Central memory CD4-positive, alpha-beta T cell (primary cell): ENCODE results near the gene ZMYND15.

ENCODE experiments used
- DNase-seq: peaks from one replicate; pipeline ENCODE4 v3.0.0; 2022

The ZMYND15 gene

DNA sequence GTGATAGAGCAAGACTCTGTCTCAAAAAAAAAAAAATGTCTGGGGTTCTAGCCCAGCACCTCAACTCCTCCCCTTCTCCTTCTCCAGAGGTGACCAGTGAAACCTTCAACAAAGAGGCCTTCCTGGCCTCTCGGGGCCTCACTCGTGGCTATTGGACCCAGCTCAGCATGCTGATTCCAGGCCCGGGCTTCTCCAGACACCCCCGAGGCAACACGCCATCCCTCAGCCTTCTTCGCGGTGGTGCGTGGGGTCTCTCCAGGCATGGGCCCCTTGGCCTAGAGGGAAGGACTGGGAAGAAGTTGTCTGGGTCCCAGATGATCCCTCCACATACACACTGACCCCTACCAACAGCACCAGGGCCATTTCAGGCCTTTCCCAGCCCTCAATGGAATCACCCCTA lies 3.6 kb downstream of the ZMYND15 start:
- no peak for DNase-seq

DNA sequence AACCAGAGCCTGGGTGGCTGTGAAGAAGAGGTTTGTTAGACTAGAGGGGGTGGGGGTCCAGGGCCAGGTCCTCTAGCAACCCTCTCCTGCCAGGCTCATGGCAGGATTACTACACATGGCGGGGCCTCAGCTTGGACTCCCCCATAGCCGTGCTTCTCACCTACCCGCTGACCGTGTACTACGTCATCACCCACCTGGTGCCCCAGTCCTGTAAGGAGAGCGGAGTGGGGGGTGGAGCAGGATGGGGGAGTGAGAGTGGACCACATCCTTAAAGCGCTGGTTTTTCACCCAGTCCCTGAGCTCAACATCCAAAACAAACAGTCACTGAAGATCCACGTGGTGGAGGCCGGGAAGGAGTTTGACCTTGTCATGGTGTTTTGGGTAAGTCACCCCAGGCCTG lies 4.3 kb downstream of the ZMYND15 start:
- no peak for DNase-seq

DNA sequence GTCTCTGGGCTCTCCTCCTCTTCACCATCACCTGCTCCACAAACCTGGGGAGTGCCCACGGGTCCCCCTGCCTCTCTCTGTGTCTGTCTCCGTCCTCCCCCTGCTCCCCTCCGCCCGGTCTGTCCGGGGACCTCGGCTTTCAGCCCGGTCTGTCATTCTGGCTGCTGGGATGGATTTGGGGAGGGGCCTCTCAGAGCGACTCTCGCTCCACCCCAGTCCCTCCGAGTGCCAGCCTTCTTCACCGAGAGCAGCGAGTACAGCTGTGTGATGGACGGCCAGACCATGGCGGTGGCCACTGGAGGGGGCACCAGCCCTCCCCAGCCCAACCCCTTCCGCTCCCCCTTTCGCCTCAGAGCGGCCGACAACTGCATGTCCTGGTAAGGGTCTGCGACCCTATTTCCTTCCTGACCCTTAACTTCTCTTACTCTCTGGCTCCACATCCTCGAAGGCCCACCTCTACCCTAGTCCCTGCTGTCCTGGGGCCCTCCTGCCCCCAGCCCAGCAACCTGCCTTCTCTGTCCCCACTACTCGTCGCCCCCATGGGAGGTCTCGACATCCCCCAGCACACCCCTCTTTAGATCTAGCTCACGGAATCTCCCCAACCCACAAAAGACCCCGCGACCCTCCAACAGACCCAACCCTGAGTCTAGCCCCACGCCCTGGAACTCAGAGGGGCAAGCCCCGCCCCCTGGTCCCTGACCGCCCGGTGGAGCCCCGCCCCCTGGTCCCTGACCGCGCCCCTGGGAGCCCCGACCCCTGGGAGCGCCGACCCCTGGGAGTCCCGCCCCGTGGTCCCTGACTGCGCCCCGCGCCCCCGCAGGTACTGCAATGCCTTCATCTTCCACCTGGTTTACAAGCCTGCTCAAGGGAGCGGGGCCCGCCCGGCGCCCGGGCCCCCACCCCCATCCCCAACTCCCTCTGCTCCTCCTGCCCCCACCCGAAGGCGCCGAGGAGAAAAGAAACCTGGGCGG lies 5.7 kb downstream of the ZMYND15 start:
- DNase-seq: no peak

- DNase-seq: peak; percentile 41
Observed at GRCh38 chr17:4747847-4748246, 8.2 kb downstream of the ZMYND15 start.

DNA sequence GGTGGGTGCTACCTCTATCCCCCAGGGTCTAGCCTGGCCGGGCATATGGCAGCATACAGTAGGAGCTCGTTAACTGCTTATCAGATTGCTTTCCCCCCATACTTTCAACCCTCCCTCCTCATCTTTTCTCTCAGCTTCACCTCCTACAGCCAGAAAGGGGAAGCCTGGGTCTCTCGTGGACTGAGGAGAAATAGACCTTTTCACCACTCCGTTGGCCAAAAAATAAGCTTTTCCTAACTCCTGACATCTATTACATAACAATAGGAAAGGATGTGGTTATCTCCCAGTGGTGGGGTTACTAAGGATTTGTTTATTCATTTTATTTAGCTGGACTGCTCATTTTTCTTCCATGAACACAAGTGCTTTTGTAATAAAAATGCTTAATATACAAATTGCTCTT lies 9.1 kb downstream of the ZMYND15 start:
- no peak for DNase-seq

DNA sequence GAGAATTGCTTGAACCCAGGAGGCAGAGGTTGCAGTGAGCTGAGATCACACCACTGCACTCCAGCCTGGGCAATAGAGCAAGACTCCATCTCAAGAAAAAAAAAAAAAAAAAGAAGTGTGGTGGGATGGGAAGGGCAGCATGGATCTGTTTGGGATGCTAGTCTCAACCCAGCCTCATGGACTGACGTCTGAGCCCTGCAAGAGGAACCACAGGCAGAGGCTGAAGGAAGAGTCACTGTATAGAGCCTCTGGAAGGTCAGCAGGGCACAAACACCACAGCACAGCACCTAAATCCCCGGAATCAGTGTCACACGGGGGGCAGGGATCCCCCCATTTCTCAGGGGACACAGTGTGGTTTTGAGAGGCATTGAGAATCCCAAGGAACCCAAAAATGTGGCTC lies 11.0 kb downstream of the ZMYND15 start:
- no peak for DNase-seq

- no peak for DNase-seq
Observed at GRCh38 chr17:4751932-4752331, 12.3 kb downstream of the ZMYND15 start.

- DNase-seq: no peak
Observed at GRCh38 chr17:4753392-4753791, 13.8 kb downstream of the ZMYND15 start.

- DNase-seq: no peak
Observed at GRCh38 chr17:4759776-4760236, 20.2 kb downstream of the ZMYND15 start.

DNA sequence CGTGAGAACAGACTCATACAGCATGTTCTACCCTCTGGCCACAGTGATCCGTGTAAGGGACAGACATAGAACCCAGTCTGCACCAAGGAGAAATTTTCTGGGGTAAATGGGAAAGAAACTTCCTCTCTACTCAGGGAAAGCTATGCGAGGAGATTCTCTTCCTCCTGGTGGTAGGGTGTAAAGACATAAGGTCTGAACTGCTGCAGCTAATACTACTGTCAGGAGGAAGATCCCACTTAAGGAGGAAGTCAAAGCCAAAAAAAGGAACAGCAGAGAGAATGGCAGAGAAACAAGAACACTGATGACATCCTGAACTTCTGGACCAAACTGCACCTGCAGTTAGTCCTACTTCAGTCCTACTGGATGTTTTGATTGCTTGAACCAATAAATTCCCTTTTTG lies 25.0 kb downstream of the ZMYND15 start:
- no peak for DNase-seq

DNA sequence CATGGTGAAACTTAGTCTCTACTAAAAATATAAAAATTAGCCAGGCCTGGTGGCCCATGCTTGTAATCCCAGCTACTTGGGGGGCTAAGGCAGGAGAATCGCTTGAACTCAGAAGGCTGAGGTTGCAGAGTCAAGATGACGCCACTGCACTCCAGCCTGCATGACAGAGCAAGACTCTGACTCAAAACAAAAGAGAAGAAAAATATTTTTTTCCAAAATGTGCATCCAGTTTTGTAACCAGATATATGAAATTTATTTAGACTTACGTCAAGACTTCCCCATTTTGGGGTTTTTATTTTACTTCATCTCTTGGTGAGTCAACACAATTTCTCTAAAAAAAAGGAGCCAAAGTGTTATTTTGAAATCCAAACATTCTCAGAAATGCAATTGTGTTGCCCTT lies 26.6 kb downstream of the ZMYND15 start:
- no peak for DNase-seq

- no peak for DNase-seq
Observed at GRCh38 chr17:4766723-4767122, 27.1 kb downstream of the ZMYND15 start.

- no peak for DNase-seq
Observed at GRCh38 chr17:4768298-4768697, 28.7 kb downstream of the ZMYND15 start.

- no peak for DNase-seq
Observed at GRCh38 chr17:4769628-4770027, 30.0 kb downstream of the ZMYND15 start.

GRCh38 chr17:4771519-4772234 lies 32.0 kb downstream of the ZMYND15 start, which contains the start of gene TM4SF5:
TM4SF5 (plus strand) TSS chr17:4771886; CDS start chr17:4771923, 37 bp downstream.
- no peak for DNase-seq

GRCh38 chr17:4772235-4772613 lies 32.6 kb downstream of the ZMYND15 start:
- no peak for DNase-seq

- DNase-seq: no peak
Observed at GRCh38 chr17:4777969-4778760, 38.5 kb downstream of the ZMYND15 start.

DNA sequence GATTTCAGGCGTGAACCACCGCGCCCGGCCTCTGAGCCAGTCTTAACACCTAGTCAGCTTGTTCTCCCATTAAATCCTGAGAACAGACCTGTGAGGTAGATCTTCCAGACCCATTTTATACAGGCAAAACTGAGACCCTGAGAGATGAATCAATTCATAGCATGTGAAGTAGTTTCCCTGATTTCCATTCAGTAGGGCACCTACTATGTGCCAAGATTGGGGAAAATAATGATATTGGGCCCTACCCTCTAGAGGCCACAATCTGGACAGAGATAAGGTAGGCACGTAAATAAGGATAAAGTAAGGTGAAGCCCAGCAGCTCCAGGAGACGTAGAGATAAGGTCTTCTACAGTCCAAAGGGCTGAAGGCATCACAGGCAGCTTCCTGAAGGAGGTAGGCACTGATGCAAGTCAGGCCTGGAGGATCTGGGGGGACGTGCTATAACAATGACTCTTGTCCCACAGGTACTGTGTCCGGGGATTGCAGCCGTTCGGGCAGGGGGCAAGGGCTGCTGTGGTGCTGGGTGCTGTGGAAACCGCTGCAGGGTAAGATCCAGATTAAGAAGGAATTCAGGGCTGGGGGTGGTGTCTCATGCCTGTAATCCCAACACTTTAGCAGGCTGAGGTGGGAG lies 40.8 kb downstream of the ZMYND15 start:
- no peak for DNase-seq

DNA sequence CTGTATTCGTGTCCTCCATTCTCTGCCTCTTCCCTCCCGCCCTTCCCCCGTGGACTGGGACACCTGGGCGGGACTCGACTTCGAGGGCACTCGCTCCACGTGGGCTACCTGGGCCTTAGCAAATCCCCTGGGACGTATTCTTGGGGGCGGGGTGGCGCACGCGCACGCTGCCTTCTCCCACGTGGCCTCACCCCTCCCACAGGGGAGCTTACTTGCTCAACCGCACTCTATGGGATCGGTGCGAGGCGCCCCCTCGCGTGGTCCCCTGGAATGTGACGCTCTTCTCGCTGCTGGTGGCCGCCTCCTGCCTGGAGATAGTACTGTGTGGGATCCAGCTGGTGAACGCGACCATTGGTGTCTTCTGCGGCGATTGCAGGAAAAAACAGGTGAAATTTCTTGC lies 43.0 kb downstream of the ZMYND15 start:
- no peak for DNase-seq

DNA sequence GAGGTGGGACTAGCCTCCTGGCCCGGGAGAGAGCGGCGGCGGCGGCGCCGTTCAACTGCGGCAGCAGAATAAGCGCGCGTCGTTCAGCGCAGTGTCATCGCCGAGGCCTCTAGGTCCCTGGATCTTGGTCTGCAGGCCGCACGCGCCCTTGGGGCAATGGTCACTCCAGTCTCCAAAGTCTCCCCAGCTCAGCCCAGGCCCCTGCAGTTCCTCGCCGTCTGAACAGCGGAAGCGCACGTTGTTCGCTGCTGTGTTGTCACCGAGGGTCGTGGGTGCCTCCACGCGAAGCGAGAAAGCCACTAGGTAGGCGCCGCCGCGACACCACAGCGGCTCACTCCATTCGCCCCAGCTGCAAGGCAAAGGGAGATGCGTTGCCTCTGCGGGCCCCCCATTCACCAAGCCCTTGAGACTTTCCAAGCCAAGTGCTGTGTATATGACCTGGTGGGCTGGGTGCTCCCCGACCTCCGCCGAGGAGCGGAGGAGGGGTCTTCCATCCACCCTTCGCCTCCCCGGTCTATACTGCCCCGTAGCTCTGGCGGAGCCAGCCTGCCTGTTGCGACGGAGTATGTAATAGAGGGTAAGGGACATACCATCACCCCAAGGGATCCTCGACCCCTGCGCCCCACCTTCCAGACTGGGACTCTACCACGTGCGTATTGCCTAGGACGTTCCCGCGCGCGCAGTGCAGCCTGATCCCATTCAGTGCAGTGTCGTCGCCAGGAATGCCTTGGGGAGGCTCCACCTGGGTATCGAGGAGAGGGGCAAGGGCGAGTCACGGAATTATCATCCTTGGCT lies 45.9 kb downstream of the ZMYND15 start:
- DNase-seq: no peak

DNA sequence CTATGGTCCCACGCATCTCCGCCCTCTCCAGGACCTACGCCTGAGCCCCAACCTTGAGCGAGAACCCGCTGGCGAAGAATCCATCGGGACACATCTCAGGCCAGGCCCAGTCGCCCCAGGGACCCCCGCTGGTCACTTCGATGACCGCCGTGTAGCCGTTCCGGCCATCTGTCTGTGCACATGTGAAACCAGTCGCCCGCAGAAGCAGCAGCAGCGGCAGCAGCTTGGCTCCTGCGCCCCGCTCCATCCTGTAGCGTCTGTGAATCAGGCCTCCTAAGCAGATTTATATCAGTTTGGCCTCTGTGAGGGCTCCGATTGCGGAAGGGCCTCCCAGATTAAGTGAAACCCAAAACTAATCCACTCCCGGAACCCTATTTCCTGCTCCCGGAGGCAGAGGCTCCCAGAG lies 46.5 kb downstream of the ZMYND15 start, which contains the start of gene VMO1:
TSS of gene VMO1 (minus strand) at position 259 of the 406 bp plus-strand sequence. CDS start at position 247, 12 bp downstream.
- no peak for DNase-seq
